ENCODE results near the gene KRTAP2-3.

DNA sequence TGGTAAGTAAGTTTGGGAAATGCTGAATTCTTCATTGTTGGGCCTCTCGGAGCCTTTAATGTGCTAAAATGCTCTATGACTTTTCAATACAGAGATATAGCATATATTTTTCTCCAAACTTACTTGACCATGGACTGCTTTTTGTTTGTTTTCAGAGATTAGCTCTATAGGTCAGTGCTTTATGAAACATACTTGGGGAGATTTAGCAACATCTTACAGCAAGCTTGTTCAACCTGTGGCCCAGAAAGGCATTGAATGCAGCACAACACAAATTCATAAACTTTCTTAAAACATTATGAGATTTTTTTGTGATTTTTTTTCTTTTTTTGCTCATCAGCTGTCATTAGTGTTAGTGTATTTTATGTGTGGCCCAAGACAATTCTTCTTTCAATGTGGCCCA lies 50.0 kb downstream of the KRTAP2-3 start:
- TF ChIP-seq, protein P1, sequence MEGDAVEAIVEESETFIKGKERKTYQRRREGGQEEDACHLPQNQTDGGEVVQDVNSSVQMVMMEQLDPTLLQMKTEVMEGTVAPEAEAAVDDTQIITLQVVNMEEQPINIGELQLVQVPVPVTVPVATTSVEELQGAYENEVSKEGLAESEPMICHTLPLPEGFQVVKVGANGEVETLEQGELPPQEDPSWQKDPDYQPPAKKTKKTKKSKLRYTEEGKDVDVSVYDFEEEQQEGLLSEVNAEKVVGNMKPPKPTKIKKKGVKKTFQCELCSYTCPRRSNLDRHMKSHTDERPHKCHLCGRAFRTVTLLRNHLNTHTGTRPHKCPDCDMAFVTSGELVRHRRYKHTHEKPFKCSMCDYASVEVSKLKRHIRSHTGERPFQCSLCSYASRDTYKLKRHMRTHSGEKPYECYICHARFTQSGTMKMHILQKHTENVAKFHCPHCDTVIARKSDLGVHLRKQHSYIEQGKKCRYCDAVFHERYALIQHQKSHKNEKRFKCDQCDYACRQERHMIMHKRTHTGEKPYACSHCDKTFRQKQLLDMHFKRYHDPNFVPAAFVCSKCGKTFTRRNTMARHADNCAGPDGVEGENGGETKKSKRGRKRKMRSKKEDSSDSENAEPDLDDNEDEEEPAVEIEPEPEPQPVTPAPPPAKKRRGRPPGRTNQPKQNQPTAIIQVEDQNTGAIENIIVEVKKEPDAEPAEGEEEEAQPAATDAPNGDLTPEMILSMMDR (conservative IDR thresholded peaks at IDR 0.05; ENCODE audit: low read length) = no peak
- TF ChIP-seq EZH2phosphoT487 (IDR thresholded peaks at IDR 0.05; ENCODE audit: borderline replicate concordance, low read depth, low read length) = no peak

Data from OCI-LY7 (cell line).